HUES48 (cell line): ENCODE measurements around the gene MMP24.
"Not testable (repeated sequence)": the region's sequence is repeated elsewhere in the genome, so short reads cannot be mapped to it uniquely, and the experiment has no call there.

Experiments
- H3K27ac ChIP-seq: one replicate; pipeline ENCODE4 v1.7.0; 2013; ENCODE audit warnings: low read depth, low read length, inconsistent platforms
- H3K27me3 ChIP-seq: 2 replicates; pipeline ENCODE4 v1.6.1; 2013; ENCODE audit warnings: mild to moderate bottlenecking, low read length; ENCODE audit not compliant: control insufficient read depth, insufficient read depth
- H3K36me3 ChIP-seq: 2 replicates; pipeline ENCODE4 v1.6.1; 2013; ENCODE audit warnings: low read length; ENCODE audit not compliant: control insufficient read depth, insufficient read depth
- H3K4me1 ChIP-seq: 2 replicates; pipeline ENCODE4 v1.6.1; 2013; ENCODE audit warnings: mild to moderate bottlenecking, low read length; ENCODE audit not compliant: control insufficient read depth, insufficient read depth
- H3K4me3 ChIP-seq: 2 replicates; pipeline ENCODE4 v1.5.1; 2013; ENCODE audit warnings: mild to moderate bottlenecking, low read depth, low read length
- H3K9ac ChIP-seq: 2 replicates; pipeline ENCODE4 v1.6.1; 2013; ENCODE audit warnings: mild to moderate bottlenecking, low read depth, low read length, moderate library complexity
- H3K9me3 ChIP-seq: 2 replicates; pipeline ENCODE4 v1.6.1; 2013; ENCODE audit warnings: low read length; ENCODE audit not compliant: control insufficient read depth, insufficient read depth

Gene MMP24

DNA sequence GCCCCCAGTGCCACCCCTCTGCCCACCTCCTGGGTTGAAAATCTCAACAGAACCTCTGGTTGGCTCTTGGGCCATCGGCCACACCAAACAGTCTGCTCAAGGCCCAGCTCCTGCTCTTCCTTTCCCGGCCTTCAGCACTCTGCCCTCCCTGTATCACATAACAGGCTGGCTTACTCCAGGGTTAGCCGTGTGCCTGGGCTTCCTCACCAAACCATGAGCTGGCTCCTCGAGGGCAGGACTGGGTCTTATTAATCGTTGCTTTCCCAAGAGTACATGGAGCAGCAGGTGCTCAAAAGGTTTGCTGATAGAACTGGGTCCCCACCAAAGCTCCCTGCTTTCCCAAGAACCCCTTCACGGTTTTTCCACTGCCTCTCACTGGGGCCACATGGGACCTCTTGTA, 78.5 kb downstream of the MMP24 start:
- Histone ChIP-seq H3K27me3 (no peaks in the 10 kb centered on the region), H3K9ac (no peak overlapping the region), H3K9me3 (no peaks in the 10 kb centered on the region), H3K4me3 (no peak overlapping the region), H3K27ac (peak overlapping the region; percentile 31), H3K36me3 (peaks cover 7% of the 10 kb centered on the region), H3K4me1 (peaks cover 13% of the 10 kb centered on the region)

GRCh38 chr20:35305682-35306556, 79.4 kb downstream of the MMP24 start:
- H3K9me3 ChIP-seq: no peaks in the 10 kb centered on the region
- peaks cover 13% of the 10 kb centered on the region for H3K4me1 ChIP-seq
- H3K9ac ChIP-seq: no peak overlapping the region
- H3K36me3 ChIP-seq: peaks cover 7% of the 10 kb centered on the region
- no peak overlapping the region for H3K4me3 ChIP-seq
- peak overlapping the region; percentile 31 for H3K27ac ChIP-seq
- no peaks in the 10 kb centered on the region for H3K27me3 ChIP-seq

DNA sequence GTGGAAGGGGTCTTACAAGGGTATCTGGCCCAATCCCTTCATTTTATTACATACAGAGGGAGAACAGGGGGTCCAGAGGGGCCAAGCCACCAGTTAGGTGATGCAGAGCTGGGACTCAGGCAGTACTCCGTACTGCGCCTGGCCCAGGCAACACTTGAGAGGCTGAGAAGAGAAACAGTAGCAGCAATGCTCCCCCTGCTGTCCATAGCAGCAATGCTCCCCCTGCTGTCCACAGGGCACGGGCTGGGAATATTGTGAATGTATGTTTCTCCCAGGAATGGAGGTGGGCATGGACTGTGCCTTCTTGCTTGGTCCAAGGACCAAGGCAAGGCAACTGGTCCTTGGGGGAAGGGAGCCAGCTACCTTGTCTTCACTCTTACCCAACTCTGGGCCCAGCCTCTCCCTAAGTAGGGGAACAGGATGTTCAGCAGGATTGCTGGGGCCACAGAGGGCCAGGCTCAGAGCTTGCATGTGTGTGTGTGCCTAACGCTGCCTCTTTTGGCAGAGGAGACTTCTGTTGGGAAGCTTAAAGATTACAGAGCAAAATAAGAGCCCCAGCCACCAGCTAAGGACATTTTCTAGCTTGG, 80.5 kb downstream of the MMP24 start:
- no peak overlapping the region for H3K9ac ChIP-seq
- H3K36me3 ChIP-seq: peaks cover 7% of the 10 kb centered on the region
- H3K4me1 ChIP-seq: peaks cover 18% of the 10 kb centered on the region
- H3K27ac ChIP-seq: peak overlapping the region; percentile 43
- H3K9me3 ChIP-seq: no peaks in the 10 kb centered on the region
- H3K4me3 ChIP-seq: no peak overlapping the region
- H3K27me3 ChIP-seq: no peaks in the 10 kb centered on the region

GRCh38 chr20:35307666-35308653, 81.5 kb downstream of the MMP24 start:
- Histone ChIP-seq H3K9ac (no peak overlapping the region), H3K36me3 (peaks cover 7% of the 10 kb centered on the region), H3K27me3 (no peaks in the 10 kb centered on the region), H3K9me3 (no peaks in the 10 kb centered on the region), H3K4me3 (no peak overlapping the region), H3K27ac (no peak overlapping the region), H3K4me1 (peaks cover 27% of the 10 kb centered on the region)

- no peaks in the 10 kb centered on the region for H3K9me3 ChIP-seq
- no peak overlapping the region for H3K4me3 ChIP-seq
- H3K4me1 ChIP-seq: peaks cover 28% of the 10 kb centered on the region
- H3K27me3 ChIP-seq: no peaks in the 10 kb centered on the region
- no peak overlapping the region for H3K9ac ChIP-seq
- H3K27ac ChIP-seq: peak overlapping the region; percentile 75
- peaks cover 9% of the 10 kb centered on the region; the same call in 1 of the 2 replicates for H3K36me3 ChIP-seq
Observed at GRCh38 chr20:35311409-35311808, 84.9 kb downstream of the MMP24 start.

GRCh38 chr20:35311822-35312221, 85.3 kb downstream of the MMP24 start:
- no peak overlapping the region; the same call in 1 of the 2 replicates for H3K9ac ChIP-seq
- H3K36me3 ChIP-seq: peaks cover 9% of the 10 kb centered on the region; the same call in 1 of the 2 replicates
- peak overlapping the region; percentile 75 for H3K27ac ChIP-seq
- no peaks in the 10 kb centered on the region for H3K9me3 ChIP-seq
- no peak overlapping the region for H3K4me3 ChIP-seq
- H3K27me3 ChIP-seq: no peaks in the 10 kb centered on the region
- H3K4me1 ChIP-seq: peaks cover 25% of the 10 kb centered on the region

- Histone ChIP-seq H3K36me3 (peaks cover 9% of the 10 kb centered on the region; the same call in 1 of the 2 replicates), H3K27ac (peak overlapping the region; percentile 75), H3K9ac (no peak overlapping the region; the same call in 1 of the 2 replicates), H3K4me3 (no peak overlapping the region), H3K9me3 (no peaks in the 10 kb centered on the region), H3K27me3 (no peaks in the 10 kb centered on the region), H3K4me1 (peaks cover 21% of the 10 kb centered on the region)
Observed at GRCh38 chr20:35312318-35312717, 85.8 kb downstream of the MMP24 start.

- Histone ChIP-seq H3K27ac (no peak overlapping the region), H3K36me3 (0 out of 2 replicates have a peak, but pooled peaks cover 4% of the 10 kb centered on the region), H3K9me3 (no peaks in the 10 kb centered on the region), H3K4me3 (no peak overlapping the region), H3K4me1 (peaks cover 25% of the 10 kb centered on the region), H3K9ac (no peak overlapping the region), H3K27me3 (no peaks in the 10 kb centered on the region)
Observed at GRCh38 chr20:35314816-35315631, 88.5 kb downstream of the MMP24 start.

- not testable (repeated sequence) for H3K27me3 ChIP-seq, H3K9ac ChIP-seq, H3K9me3 ChIP-seq, H3K36me3 ChIP-seq, H3K27ac ChIP-seq, H3K4me3 ChIP-seq
- H3K4me1 ChIP-seq: peaks cover 31% of the 10 kb centered on the region
Observed at GRCh38 chr20:35315632-35316020, 89.1 kb downstream of the MMP24 start.

DNA sequence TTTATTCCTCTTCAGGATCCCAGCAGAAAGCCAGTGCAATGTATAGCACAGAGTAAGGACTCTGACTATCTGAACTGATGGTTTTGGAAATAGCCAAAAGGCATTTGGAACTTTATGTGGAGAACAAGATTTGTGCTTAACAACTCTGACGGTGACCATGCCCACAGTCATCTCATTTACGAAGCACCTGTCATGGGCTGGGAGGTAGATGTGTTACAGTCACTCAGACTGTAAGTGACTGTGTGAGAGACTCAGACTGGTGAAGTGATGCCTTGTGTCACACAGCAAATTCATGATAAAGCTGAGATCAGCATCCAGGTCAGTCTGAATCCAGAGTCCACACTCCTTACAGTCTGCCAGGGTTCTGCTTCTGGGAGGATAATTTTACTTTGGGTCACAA, 89.6 kb downstream of the MMP24 start:
- H3K9ac ChIP-seq: no peak overlapping the region
- H3K27ac ChIP-seq: no peak overlapping the region
- H3K4me1 ChIP-seq: peaks cover 36% of the 10 kb centered on the region

More for the DNA sequence above, 89.6 kb downstream of the MMP24 start:
- no peak overlapping the region for H3K4me3 ChIP-seq
- H3K27me3 ChIP-seq: no peaks in the 10 kb centered on the region
- no peaks in the 10 kb centered on the region for H3K9me3 ChIP-seq
- H3K36me3 ChIP-seq: 0 out of 2 replicates have a peak, but pooled peaks cover 4% of the 10 kb centered on the region
